ACHN (cell line): ENCODE results near the gene MRPL34.

Experiments
- DNase-seq: peaks from one replicate; pipeline ENCODE4 v3.0.0-alpha.2; 2015
- in situ Hi-C: cut with HindIII; loops from 2 replicates; pipeline ENCODE4 v1.10.0; 2017; ENCODE audit warnings: low sequenced_read_pairs, low pct_ligation_motif_present, low pct_unique_long_range_greater_than_20kb

MRPL34 gene

GRCh38 chr19:17323964-17324332 lies 18.3 kb downstream of the MRPL34 start:
- no peak for DNase-seq
- in situ Hi-C loops: no loop called here

- in situ Hi-C loops: no loop called here
- DNase-seq: no peak
These were observed 18.9 kb downstream of the MRPL34 start for GRCh38 chr19:17324357-17325114.

- in situ Hi-C loops: no loop called here
- DNase-seq: no peak
These were observed 19.5 kb downstream of the MRPL34 start for GRCh38 chr19:17325133-17325532.

GRCh38 chr19:17325881-17326594 lies 20.4 kb downstream of the MRPL34 start:
- no peak for DNase-seq
- in situ Hi-C loops: no loop called here

GRCh38 chr19:17326595-17326966 lies 20.9 kb downstream of the MRPL34 start:
- no peak for DNase-seq
- in situ Hi-C loops: no loop called here

- no peak for DNase-seq
- in situ Hi-C loops: no loop called here
These were observed 21.5 kb downstream of the MRPL34 start for GRCh38 chr19:17327068-17327653.

GRCh38 chr19:17327654-17328516 lies 22.2 kb downstream of the MRPL34 start:
- in situ Hi-C loops: no loop called here
- DNase-seq: no peak

- in situ Hi-C loops: no loop called here
- DNase-seq: no peak
These were observed 23.1 kb downstream of the MRPL34 start for GRCh38 chr19:17328517-17329365.

GRCh38 chr19:17329366-17330261 lies 23.9 kb downstream of the MRPL34 start:
- in situ Hi-C loops: no loop called here

GRCh38 chr19:17330262-17331044 lies 24.8 kb downstream of the MRPL34 start:
- in situ Hi-C loops: no loop called here
- no peak for DNase-seq

More at GRCh38 chr19:17329366-17330261, 23.9 kb downstream of the MRPL34 start:
- no peak for DNase-seq

- no peak for DNase-seq
- in situ Hi-C loops: no loop called here
These were observed 25.4 kb downstream of the MRPL34 start for GRCh38 chr19:17331045-17331558.

- no peak for DNase-seq
- in situ Hi-C loops: no loop called here
These were observed 26.6 kb downstream of the MRPL34 start for GRCh38 chr19:17332360-17332676.

- DNase-seq: peak; percentile 42
- in situ Hi-C loops: no loop called here
These were observed 27.3 kb downstream of the MRPL34 start for GRCh38 chr19:17332677-17333581.

- peak; percentile 81 for DNase-seq
- in situ Hi-C loops: no loop called here
These were observed 28.1 kb downstream of the MRPL34 start for GRCh38 chr19:17333611-17334413.
